SU-DHL-6 (cell line): ENCODE results near the gene SLC25A47.

Experiments
- CTCF ChIP-seq: fragments of 200-600 bp; sonication (generic); IDR thresholded peaks from one replicate; pipeline ENCODE4 v1.5.1; 2017; ENCODE audit warnings: antibody characterized with exemption, mild to moderate bottlenecking, low read length, moderate library complexity; ENCODE audit not compliant: insufficient read depth, poor library complexity, severe bottlenecking
- EZH2phosphoT487 ChIP-seq: fragments of 200-600 bp; sonication (generic), shearing (Covaris generic); conservative IDR thresholded peaks from 2 replicates; pipeline ENCODE4 v1.6.1; 2018; ENCODE audit warnings: mild to moderate bottlenecking, antibody characterized with exemption, low read length, moderate library complexity, mixed read lengths

- no peak for TF ChIP-seq CTCF
- no peak for TF ChIP-seq EZH2phosphoT487
Measured at GRCh38 chr14:100359111-100359510, 36.0 kb downstream of the SLC25A47 start.
